ENCODE data around the gene FAM117A. TPM values are rescaled to one million over a fixed set of nuclear protein-coding genes. Genes with fewer than 3 reads are reported as not detected.
A peak's percentile ranks its signal among the peaks of the same experiment; 100 is the strongest.
"Not testable (repeated sequence)": the region's sequence is repeated elsewhere in the genome, so short reads cannot be mapped to it uniquely, and the experiment has no call there.

Gene FAM117A
- total RNA-seq, 1 experiment from 2014 or later: 9.7 TPM

GRCh38 chr17:49674507-49674906 is 89.4 kb downstream of the FAM117A start:
- ChIA-PET CTCF (no interaction called here), POLR2A (ENCODE audit: unreplicated experiment) (interaction anchor here (0.7 kb wide), 1 partner anchor 62 kb away, joined by 3 read pairs; no protein-coding TSS in a partner anchor)
- no peak overlapping the region for H2AFZ ChIP-seq (ENCODE audit: low read length)
- BruUV-seq (replicated peaks): no TSS peak
- no peak overlapping the region for H3K9ac ChIP-seq (ENCODE audit: low read length)
- intact Hi-C loops (cut with micrococcal nuclease): no loop called here
- no peak for ATAC-seq
- H3K27me3 ChIP-seq (ENCODE audit: low read length): no peaks in the 10 kb centered on the region
- H3K9me2 ChIP-seq (replicated peaks; ENCODE audit: low read length): no peaks in the 10 kb centered on the region
- no peak for DNase-seq
- H3F3A ChIP-seq (ENCODE audit: low read length, unreplicated experiment): no peaks in the 10 kb centered on the region
- no peak overlapping the region for H3K4me3 ChIP-seq (ENCODE audit: low read length)
- H4K20me1 ChIP-seq (ENCODE audit: low read length): 0 out of 2 replicates have a peak, but pooled peaks cover 9% of the 10 kb centered on the region
- H3K27ac ChIP-seq (ENCODE audit: low read length): no peak overlapping the region
- TF ChIP-seq EZH2phosphoT487 (IDR thresholded peaks at IDR 0.05; ENCODE audit: borderline replicate concordance, low read length): no peak
- TF ChIP-seq CTCF (conservative IDR thresholded peaks at IDR 0.05; ENCODE audit: low read depth, low read length): no peak
- TF ChIP-seq EZH2 (IDR thresholded peaks at IDR 0.05; ENCODE audit: low read length, unreplicated experiment): no peak
- peaks cover 24% of the 10 kb centered on the region for H3K4me1 ChIP-seq (ENCODE audit: insufficient read depth, low read length)
- peaks cover 11% of the 10 kb centered on the region; the same call in 1 of the 2 replicates for H3K36me3 ChIP-seq (ENCODE audit: low read depth, low read length)
- peak overlapping the region; percentile 99; the same call in 1 of the 2 replicates for H3K4me2 ChIP-seq (ENCODE audit: low read length)
- H3K79me2 ChIP-seq (ENCODE audit: low read length): peaks cover 74% of the 10 kb centered on the region
- no peaks in the 10 kb centered on the region for H3K9me3 ChIP-seq (ENCODE audit: low read length)

- ATAC-seq; DNase-seq; H2AFZ ChIP-seq (ENCODE audit: low read length); H3F3A ChIP-seq (ENCODE audit: low read length, unreplicated experiment); H3K4me2 ChIP-seq (ENCODE audit: low read length); intact Hi-C loops (cut with micrococcal nuclease); H3K4me3 ChIP-seq (ENCODE audit: low read length); H3K27me3 ChIP-seq (ENCODE audit: low read length); H3K27ac ChIP-seq (ENCODE audit: low read length); BruUV-seq (replicated peaks); H4K20me1 ChIP-seq (ENCODE audit: low read length); H3K9me3 ChIP-seq (ENCODE audit: low read length); POLR2A ChIA-PET (ENCODE audit: unreplicated experiment); H3K9ac ChIP-seq (ENCODE audit: low read length); H3K9me2 ChIP-seq (replicated peaks; ENCODE audit: low read length); CTCF ChIA-PET: not testable (repeated sequence)
- H3K4me1 ChIP-seq (ENCODE audit: insufficient read depth, low read length): peaks cover 24% of the 10 kb centered on the region
- peaks cover 11% of the 10 kb centered on the region; the same call in 1 of the 2 replicates for H3K36me3 ChIP-seq (ENCODE audit: low read depth, low read length)
- H3K79me2 ChIP-seq (ENCODE audit: low read length): peaks cover 75% of the 10 kb centered on the region
Measured at GRCh38 chr17:49673679-49674078, 90.3 kb downstream of the FAM117A start.

- peaks cover 84% of the 10 kb centered on the region for H3K79me2 ChIP-seq (ENCODE audit: low read length)
- H3K27ac ChIP-seq (ENCODE audit: low read length): no peak overlapping the region
- H3K4me2 ChIP-seq (ENCODE audit: low read length): no peak overlapping the region
- intact Hi-C loops (cut with micrococcal nuclease): no loop called here
- DNase-seq (no peak), ATAC-seq (no peak)
- POLR2A ChIA-PET (ENCODE audit: unreplicated experiment): no interaction called here
- H3K36me3 ChIP-seq (ENCODE audit: low read depth, low read length): peaks cover 11% of the 10 kb centered on the region; the same call in 1 of the 2 replicates
- TF ChIP-seq EZH2phosphoT487 (IDR thresholded peaks at IDR 0.05; ENCODE audit: borderline replicate concordance, low read length): no peak
- TF ChIP-seq EZH2 (IDR thresholded peaks at IDR 0.05; ENCODE audit: low read length, unreplicated experiment): no peak
- TF ChIP-seq CTCF (conservative IDR thresholded peaks at IDR 0.05; ENCODE audit: low read depth, low read length): no peak
- H3K9me3 ChIP-seq (ENCODE audit: low read length): no peaks in the 10 kb centered on the region
- no peaks in the 10 kb centered on the region for H3K27me3 ChIP-seq (ENCODE audit: low read length)
- no peak overlapping the region for H3K4me3 ChIP-seq (ENCODE audit: low read length)
- no peaks in the 10 kb centered on the region for H3K9me2 ChIP-seq (replicated peaks; ENCODE audit: low read length)
- CTCF ChIA-PET: no interaction called here
- H3F3A ChIP-seq (ENCODE audit: low read length, unreplicated experiment): no peaks in the 10 kb centered on the region
- no peak overlapping the region for H3K9ac ChIP-seq (ENCODE audit: low read length)
- no TSS peak for BruUV-seq (replicated peaks)
- H2AFZ ChIP-seq (ENCODE audit: low read length): no peak overlapping the region
- peaks cover 13% of the 10 kb centered on the region; the same call in 1 of the 2 replicates for H3K4me1 ChIP-seq (ENCODE audit: insufficient read depth, low read length)
- H4K20me1 ChIP-seq (ENCODE audit: low read length): 0 out of 2 replicates have a peak, but pooled peaks cover 4% of the 10 kb centered on the region
Measured at GRCh38 chr17:49670641-49671040, 93.3 kb downstream of the FAM117A start.

Measured in PC-3 (cell line).